ENCODE measurements around the gene ADARB1. TPM values are rescaled to one million over a fixed set of nuclear protein-coding genes. Genes with fewer than 3 reads are reported as not detected.

The ADARB1 gene
- total RNA-seq, 1 experiment from 2014 or later: 15.8 TPM

GRCh38 chr21:45069711-45070110, 4.7 kb upstream of the ADARB1 start:
- H2BK120ac ChIP-seq (ENCODE audit: low read depth, low read length, poor library complexity, severe bottlenecking): no peak overlapping the region
- H3K4me3 Mint-ChIP-seq: no peak overlapping the region
- no peaks in the 10 kb centered on the region for H3K23me2 ChIP-seq (ENCODE audit: insufficient read length, low read depth, low read length, poor library complexity, severe bottlenecking)
- H4K5ac ChIP-seq (ENCODE audit: insufficient read length, low read depth, low read length): no peak overlapping the region
- H3K27ac Mint-ChIP-seq: no peak overlapping the region
- no peak overlapping the region for H3K23ac ChIP-seq (ENCODE audit: insufficient read length, low read depth, low read length)
- peaks cover 0 to 3% of the 10 kb centered on the region in 2 experiments; a peak in 2 of 5 replicates for H3K9me3 Mint-ChIP-seq
- H4K8ac ChIP-seq (replicated peaks; ENCODE audit: insufficient read length, low read depth, low read length): no peak overlapping the region
- no peak overlapping the region for H3K4me2 ChIP-seq (ENCODE audit: insufficient read depth, insufficient read length, low read length)
- no peaks in the 10 kb centered on the region for H4K20me1 ChIP-seq (ENCODE audit: control insufficient read depth, insufficient read depth, insufficient read length)
- no peak overlapping the region for H2BK5ac ChIP-seq (ENCODE audit: insufficient read length, low read length)
- H3K56ac ChIP-seq (ENCODE audit: insufficient read length, low read depth, low read length): no peak overlapping the region
- H3K4ac ChIP-seq (ENCODE audit: low read depth, low read length): no peak overlapping the region
- H3K9me3 ChIP-seq (ENCODE audit: control insufficient read depth, low read depth, low read length): no peaks in the 10 kb centered on the region
- H3K27me3 Mint-ChIP-seq (ENCODE audit: low read depth): no peaks in the 10 kb centered on the region; the same call in 1 of the 2 replicates
- no peak overlapping the region for H3K14ac ChIP-seq (ENCODE audit: insufficient read depth, low read length)
- H3K9ac ChIP-seq (ENCODE audit: extremely low read depth, insufficient read length, low read length): no peak overlapping the region
- H3K4me1 ChIP-seq (ENCODE audit: insufficient read depth, low read length): no peaks in the 10 kb centered on the region
- no peak overlapping the region for H2BK15ac ChIP-seq (ENCODE audit: low read depth, low read length)
- H3K79me1 ChIP-seq (ENCODE audit: insufficient read depth, low read depth, low read length, poor library complexity, severe bottlenecking): no peaks in the 10 kb centered on the region
- no peaks in the 10 kb centered on the region for H3K79me2 ChIP-seq (ENCODE audit: insufficient read depth, low read length)
- H3K27ac ChIP-seq (ENCODE audit: insufficient read length, low read depth, low read length): no peak overlapping the region
- no CpG with 5 or more reads among the region's 5 CpGs for WGBS (ENCODE audit: extremely low coverage, insufficient read length, low lambda C conversion rate)
- DNase-seq: no peak
- H3K27me3 ChIP-seq (ENCODE audit: insufficient read depth, low read length): no peaks in the 10 kb centered on the region
- peaks cover 0 to 2% (median 0%) of the 10 kb centered on the region in 3 experiments; a peak in 1 of 7 replicates for H3K36me3 Mint-ChIP-seq (ENCODE audit: insufficient read depth in 1 of 3, low read depth in 3 of 3)
- TF ChIP-seq CTCF (conservative IDR thresholded peaks at IDR 0.05): no peak
- no peak overlapping the region for H2BK20ac ChIP-seq (ENCODE audit: low read depth, low read length, poor library complexity, severe bottlenecking)
- H3K18ac ChIP-seq (ENCODE audit: insufficient read length, low read depth, low read length): no peak overlapping the region
- H2AK5ac ChIP-seq (ENCODE audit: insufficient read length, low read length): no peak overlapping the region
- no peak overlapping the region for H3T11ph ChIP-seq (ENCODE audit: low read length)
- H2BK12ac ChIP-seq (ENCODE audit: insufficient read length, low read depth, low read length): no peak overlapping the region
- no peak overlapping the region for H4K91ac ChIP-seq (ENCODE audit: insufficient read length, low read depth, low read length)
- H2AFZ ChIP-seq (ENCODE audit: low read length): no peak overlapping the region
- peaks cover 20 to 21% of the 10 kb centered on the region in 2 experiments for H3K4me1 Mint-ChIP-seq
